Activated CD8-positive, alpha-beta memory T cell treated with anti-CD3 and anti-CD28 coated beads, Interleukin-2, amount 50 U/mL, for 48 hours (primary cell): ENCODE data around the gene HUNK.

Source experiments
- DNase-seq: peaks from one replicate; pipeline ENCODE4 v3.0.0-alpha.2; 2020

HUNK gene

GRCh38 chr21:31898933-31899630 lies 26.3 kb downstream of the HUNK start:
- no peak for DNase-seq

DNA sequence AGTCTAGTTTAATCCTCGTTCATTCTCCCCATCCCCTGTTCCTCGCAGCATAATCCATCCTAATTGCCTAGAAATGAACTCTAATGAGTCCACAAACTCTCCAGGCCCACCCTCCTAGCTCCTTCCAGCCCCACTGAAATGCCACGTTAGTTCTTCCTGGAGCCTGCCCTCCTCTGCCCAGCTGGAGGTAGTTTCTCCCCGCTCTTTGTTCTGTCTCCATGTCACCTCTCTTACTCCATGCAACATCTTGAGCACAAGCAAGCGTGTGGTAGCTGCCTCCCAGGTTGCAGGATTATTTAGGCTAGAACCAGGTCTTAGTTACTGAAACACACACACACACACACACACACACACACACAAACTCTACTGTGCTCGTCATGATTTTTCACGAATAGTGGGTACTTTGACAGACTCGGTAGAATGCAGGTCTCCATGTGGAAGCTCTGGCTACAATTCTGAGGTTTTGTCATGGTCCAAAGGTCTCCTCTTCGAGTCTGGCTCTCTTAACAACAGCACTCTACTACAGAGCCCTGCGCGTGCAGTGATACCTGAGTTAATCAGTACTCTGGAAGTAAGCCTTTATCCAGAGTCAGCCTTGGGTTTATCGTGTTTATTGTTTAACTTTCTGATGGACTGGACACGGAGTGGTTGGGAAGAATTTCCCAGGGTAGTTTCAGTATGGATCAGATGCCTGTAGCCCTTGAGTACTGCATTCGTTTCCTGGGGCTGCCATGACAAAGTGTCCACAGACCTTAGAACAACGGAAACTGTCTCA lies 27.5 kb downstream of the HUNK start:
- DNase-seq = no peak

GRCh38 chr21:31901315-31901714 lies 28.5 kb downstream of the HUNK start:
- no peak for DNase-seq

DNA sequence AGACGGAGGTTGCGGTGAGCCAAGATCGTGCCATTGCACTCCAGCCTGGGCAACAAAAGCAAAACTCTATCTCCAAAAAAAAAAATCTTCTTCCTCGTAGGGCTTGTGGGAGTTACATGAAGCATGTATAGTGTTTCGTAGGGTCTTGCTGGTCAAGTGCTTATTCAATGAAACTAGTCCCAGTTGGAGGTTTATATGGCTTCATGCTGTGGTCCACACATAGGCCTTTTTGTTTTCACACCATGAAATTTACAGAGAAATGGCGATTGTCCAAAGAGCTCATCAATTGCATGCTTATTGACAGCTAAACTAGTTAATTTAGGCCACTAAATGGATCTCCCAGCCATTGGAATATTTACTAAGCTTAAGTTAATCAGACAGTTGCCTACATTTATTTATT lies 29.6 kb downstream of the HUNK start:
- DNase-seq = no peak

DNA sequence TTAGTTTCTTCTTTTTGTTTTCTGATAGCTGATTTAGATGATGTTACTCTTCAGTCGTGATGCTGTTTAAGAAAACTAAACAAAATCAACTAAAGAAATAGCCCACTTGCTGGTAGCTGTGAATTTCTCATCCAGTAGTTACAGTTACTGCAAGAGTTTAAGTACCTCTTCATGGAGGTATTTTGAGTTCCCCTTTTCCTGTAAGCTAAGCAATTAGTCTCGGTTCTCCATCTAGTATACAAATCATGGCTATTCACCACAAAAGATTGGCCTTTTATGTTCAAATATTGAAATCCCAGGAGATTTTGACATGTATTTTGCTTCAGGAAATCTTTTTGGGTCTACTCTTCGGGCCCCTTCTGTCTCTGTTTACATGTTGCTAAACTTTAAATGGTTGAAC lies 31.1 kb downstream of the HUNK start:
- no peak for DNase-seq

DNA sequence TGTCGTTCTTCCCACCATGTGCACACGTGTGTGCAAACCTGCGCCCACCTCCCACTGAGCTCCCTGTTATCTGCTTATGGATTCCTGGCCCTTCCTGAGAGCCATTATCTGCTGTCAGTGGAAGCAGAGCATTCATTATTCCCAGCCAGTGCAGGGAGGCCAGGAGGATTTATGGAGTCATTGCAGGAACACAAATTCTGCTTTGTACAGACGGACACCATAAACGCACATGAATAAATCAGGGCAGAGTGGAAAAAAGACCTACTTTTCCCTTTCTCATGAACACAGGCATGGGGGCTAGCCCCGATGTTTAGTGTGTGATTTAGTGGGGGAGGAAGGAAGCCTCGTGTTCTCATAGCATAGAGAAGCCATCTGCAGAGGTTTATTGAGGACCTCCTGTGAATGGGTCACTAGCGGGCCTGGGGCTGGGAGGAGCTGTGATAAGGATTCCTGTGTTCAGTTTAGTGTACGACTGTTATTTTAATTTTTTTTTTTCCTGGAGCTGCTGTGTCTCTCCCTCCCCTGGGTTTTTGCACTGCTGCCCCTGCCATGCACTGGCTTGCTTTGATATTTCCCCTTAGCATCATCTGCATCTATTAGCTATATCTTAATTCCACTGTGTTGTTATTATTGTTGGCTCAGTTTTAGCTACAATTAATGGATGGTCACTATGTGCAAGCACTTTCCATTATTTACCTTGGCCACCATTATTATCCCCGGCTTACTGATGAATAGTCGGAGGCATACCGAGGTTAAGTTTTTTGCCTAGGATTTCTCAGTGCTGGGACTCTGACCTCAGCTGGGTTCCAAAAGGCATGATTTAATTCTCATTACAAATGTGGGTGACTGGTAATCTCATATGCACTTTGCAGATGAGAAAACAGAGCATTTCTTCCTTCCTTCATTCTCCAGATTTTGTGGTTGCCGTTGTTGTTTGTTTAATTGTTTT lies 33.0 kb downstream of the HUNK start:
- no peak for DNase-seq

- no peak for DNase-seq
Measured at GRCh38 chr21:31908106-31909031, 35.5 kb downstream of the HUNK start.

DNA sequence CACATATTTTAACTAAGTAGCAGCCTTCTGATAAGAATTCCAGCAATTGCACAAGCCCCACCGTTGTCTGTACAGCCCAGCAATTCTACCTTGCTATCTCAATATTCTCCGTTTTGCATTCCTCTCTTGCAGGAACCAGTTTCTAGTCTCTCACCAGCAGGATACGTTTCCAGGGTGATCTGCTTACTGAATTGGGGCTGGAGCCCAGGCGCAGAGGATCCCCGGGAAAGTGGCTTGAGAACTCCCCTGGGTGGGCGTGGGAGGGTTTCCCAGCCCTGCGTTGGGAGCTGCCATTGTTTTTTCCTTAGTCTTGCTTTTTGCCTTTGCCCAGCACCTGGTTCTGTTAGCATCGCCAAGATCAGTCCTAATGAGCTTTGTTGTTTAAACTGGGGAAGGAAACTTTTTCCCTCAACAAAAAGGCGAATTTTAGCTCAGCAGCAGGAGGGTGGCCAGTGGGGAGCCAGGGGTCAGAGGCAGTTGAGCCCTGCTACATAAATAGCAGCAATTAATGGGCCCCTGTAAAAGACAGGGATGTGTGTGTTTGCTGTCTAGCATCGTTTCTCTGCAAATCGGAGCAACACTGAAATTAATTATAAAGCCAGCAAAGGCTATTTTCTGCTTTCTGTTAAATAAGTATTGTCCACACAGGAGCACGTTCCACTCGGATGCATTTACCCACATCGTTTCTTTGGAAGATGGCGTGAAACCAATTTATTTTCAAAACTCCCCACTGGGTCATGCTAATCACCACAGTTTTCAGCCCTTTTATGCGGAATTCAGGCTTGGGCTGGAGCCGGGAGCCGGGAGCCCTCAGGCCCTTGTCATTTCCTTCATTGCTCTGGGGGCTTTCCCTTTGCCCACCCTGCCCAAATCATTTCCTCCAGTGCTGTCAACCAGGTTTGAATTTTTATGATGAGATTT lies 36.6 kb downstream of the HUNK start:
- no peak for DNase-seq

DNA sequence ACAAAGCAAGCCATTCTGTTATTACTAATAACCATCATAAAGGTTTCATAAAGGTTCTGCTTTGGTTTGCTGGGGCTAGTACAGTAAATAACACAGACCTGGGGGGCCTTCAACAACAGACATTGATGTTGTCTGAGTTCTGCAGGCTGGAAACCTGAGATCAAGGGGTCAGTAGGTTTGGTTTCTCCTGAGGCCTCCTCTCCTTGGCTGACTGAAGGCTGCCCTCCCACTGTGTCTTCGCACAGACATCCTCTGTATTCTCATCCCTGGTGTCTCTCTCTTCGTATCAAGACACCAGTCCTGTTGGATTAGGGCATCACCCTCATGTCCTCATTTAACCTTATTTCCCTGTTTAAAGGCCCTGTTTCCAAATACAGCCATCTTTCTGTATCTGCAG lies 37.3 kb downstream of the HUNK start:
- DNase-seq = no peak

DNA sequence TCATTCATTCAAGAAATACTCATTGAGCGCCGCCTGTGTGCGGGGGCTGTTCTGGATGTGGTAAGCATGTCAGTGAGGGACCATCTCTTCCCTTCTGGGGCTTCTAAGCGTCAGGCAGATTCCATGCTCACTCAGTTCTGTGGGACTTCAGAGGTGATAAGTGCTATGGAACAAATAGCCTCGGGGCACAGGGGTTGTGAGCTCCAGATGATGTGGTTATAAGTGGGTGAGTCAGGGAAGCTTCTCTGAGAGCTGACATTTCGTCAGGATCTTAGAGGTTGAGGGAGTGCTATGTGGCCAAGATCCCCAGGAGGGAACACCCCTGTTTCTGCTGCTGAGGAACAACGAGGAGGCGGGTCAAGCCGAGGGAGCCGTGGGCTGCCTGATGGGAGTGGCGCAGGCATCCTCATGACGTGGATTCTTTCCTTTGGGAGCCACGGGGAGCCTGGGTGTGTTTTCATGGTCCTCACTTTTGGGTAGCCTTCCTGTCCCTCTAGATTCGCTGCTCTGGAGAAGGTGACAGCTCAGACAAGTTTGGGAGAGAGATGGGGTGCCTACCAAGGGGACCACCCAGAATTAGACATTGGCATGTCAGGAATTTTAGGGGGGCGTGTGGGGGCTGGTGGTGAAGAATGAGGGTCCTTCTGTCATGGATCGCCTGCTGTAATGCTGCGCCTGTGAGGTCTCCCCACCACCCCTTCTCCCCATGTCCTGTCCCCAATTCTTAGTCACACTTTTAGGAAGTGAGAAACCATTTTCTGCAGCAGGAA lies 38.5 kb downstream of the HUNK start:
- DNase-seq = no peak

- DNase-seq = no peak
Measured at GRCh38 chr21:31912501-31912900, 39.7 kb downstream of the HUNK start.

- DNase-seq = no peak
Measured at GRCh38 chr21:31913182-31913608, 40.4 kb downstream of the HUNK start.

DNA sequence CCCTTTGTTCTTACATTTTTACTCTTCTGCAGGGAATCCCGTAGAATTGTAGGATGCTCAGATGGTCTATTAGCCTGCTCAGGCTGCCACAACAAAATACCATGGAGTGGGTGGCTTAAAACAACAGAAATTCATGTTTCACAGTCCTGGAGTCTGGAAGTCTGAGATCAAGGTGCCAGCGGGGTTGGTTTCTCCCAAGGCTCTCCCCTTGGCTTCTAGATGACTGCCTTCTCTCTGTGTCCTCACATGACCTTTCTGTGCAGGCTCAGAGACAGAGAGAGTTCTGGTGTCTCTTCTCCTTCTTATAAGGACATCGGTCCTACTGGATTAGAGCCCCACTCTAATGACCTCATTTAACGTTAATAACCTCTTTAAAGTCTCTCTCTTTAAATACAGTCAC lies 41.7 kb downstream of the HUNK start:
- no peak for DNase-seq

DNA sequence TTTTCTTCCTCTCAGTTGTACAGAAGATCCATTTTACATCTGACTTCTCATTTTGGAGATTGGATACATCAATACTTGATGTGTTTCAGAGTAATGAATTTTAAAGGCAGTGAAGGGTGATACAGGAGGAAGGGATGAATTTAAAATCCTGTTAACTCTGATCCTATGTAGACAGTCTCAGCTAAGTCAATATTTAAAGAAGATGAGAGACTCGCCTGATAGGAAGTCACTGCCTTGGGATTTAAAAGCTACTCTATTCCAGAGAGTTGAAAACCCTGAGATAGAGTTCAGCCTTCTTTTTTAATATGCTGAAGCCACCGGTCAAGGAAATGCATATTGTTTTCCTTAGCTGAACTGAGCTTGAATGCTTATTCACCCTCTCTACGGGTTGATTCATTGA lies 42.7 kb downstream of the HUNK start:
- no peak for DNase-seq

- DNase-seq = no peak
Measured at GRCh38 chr21:31917108-31917507, 44.3 kb downstream of the HUNK start.

- no peak for DNase-seq
Measured at GRCh38 chr21:31918250-31918775, 45.5 kb downstream of the HUNK start.

- no peak for DNase-seq
Measured at GRCh38 chr21:31920275-31920674, 47.5 kb downstream of the HUNK start.

DNA sequence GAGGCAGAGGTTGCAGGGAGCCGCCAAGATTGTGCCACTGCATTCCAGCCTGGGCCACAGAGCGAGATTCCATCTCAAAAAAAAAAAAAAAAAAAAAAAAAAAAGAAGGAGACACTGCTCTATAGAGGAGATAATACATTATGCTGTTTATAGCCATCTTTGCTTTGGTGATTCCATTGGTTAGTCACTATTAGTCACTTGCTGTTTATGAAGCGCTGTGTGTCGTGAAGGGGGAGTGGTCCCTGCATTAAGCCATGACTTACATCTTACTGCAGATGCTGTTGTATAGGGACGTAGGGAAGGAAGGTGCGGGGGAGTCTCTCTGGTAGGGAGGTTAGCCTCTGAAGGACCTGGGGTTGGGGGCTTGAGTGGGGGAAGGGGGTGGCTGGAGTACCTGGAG lies 48.3 kb downstream of the HUNK start:
- DNase-seq = no peak

GRCh38 chr21:31922881-31923280 lies 50.1 kb downstream of the HUNK start:
- no peak for DNase-seq

GRCh38 chr21:31923756-31924155 lies 50.9 kb downstream of the HUNK start:
- no peak for DNase-seq
